ENCODE measurements around the gene MPZL1.
"Not testable (repeated sequence)": the region's sequence is repeated elsewhere in the genome, so short reads cannot be mapped to it uniquely, and the experiment has no call there.

DNA sequence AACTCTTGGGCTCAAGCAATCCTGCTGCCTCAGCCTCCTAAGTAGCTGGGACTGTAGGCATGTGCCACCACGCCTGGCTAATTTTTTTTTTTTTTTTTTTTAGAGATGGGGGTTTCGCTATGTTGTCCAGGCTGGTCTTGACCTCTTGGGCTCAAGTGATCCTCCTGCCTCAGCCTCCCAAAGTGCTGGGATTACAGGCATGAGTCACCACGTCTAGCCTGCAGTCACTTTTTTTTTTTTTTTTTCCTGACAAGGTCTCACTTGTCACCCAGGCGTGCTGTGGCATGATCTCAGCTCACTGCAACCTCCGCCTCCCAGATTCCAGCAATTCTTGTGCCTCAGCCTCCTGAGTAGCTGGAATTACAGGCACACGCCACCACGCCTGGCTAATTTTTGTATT lies 19.3 kb downstream of the MPZL1 start:
- TF ChIP-seq, protein P1, sequence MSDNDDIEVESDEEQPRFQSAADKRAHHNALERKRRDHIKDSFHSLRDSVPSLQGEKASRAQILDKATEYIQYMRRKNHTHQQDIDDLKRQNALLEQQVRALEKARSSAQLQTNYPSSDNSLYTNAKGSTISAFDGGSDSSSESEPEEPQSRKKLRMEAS (CRISPR knock-in tag; IDR thresholded peaks at IDR 0.05) = not testable (repeated sequence)
- TF ChIP-seq, protein P2, sequence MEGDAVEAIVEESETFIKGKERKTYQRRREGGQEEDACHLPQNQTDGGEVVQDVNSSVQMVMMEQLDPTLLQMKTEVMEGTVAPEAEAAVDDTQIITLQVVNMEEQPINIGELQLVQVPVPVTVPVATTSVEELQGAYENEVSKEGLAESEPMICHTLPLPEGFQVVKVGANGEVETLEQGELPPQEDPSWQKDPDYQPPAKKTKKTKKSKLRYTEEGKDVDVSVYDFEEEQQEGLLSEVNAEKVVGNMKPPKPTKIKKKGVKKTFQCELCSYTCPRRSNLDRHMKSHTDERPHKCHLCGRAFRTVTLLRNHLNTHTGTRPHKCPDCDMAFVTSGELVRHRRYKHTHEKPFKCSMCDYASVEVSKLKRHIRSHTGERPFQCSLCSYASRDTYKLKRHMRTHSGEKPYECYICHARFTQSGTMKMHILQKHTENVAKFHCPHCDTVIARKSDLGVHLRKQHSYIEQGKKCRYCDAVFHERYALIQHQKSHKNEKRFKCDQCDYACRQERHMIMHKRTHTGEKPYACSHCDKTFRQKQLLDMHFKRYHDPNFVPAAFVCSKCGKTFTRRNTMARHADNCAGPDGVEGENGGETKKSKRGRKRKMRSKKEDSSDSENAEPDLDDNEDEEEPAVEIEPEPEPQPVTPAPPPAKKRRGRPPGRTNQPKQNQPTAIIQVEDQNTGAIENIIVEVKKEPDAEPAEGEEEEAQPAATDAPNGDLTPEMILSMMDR (IDR thresholded peaks at IDR 0.05) = not testable (repeated sequence)
- TF ChIP-seq JUN (CRISPR knock-in tag; IDR thresholded peaks at IDR 0.05); SP1 (CRISPR knock-in tag; conservative IDR thresholded peaks at IDR 0.05): not testable (repeated sequence)

Measured in WTC11 (cell line).